Measurements from ENCODE around the gene NUDCD2.

The NUDCD2 gene, protein sequence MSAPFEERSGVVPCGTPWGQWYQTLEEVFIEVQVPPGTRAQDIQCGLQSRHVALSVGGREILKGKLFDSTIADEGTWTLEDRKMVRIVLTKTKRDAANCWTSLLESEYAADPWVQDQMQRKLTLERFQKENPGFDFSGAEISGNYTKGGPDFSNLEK

DNA sequence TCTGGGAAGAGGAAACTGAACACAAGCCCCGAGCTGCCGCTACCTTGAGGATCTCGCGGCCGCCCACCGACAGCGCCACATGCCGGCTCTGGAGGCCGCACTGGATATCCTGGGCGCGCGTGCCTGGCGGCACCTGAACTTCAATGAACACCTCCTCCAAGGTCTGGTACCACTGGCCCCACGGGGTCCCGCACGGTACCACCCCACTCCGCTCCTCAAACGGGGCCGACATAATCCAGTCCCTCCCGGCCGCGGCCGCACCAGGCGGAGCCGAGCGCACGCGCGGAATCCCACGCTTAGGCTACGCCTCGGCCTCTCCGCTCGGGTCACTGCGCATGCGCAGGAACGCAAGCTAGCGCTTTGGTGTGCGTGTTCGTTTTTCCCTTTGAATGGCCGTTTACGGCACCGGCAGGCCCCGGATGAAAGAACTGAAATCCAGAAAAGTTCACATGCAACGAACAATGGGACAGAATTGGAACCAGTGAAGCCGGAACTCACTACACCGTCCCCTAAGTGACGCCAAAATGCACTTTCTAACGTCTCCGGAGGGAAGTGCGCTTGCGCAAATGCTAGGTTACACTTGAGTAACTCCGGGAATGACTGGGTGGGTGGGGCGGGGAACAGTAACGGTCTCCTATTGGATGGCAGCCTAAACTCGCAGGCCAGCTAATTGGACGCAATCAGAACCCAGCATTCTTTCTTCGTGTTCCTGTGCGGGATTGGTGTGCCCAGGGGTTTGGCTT, at the start of gene NUDCD2:
TSS of gene NUDCD2 (minus strand) at position 284 of the 743 bp plus-strand sequence. CDS start at position 232, 52 bp downstream.
- DNase-seq (ENCODE audit: low spot score) = peak; percentile 94

GRCh38 chr5:163509291-163509951, 49.5 kb upstream of the NUDCD2 start:
- DNase-seq (ENCODE audit: low spot score) = no peak

- DNase-seq (ENCODE audit: low spot score) = no peak
Observed at GRCh38 chr5:163508753-163509152, 48.9 kb upstream of the NUDCD2 start.

DNA sequence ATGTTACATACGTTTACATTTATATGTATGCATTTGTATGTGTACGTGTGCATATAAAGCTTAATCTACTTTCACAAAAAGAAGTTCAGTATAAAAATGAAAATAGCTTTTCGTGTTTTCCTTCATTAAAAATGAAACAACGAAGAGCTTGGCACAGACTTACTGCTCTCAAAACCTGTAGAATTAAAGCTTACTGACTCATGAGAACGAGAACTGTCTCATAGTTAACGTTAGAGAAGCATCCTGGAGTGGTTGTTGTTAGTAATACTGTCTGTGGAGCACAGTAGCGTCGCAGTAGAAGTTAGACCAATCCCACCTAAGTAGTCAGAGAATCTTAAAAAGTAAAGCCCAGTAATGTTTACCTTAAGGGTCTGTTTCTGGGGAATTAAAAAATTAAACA, 46.8 kb upstream of the NUDCD2 start:
- DNase-seq (ENCODE audit: low spot score) = no peak

DNA sequence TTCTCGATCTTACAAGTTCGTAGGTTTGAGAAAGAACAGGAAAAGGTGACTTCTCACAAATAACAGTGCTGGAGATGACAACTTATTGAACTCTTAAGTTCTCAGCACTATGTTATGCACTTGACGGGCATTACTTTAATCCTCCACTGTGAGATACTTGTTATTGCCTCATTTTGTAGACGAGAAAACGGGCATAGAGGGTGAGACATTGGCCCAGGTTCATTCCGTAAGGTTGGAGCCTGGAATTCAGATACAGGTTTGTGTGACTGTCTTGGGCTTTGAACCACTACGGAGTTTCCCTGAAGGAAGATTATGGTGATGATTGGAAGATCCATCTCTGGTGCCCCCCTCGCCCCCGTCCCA, 46.2 kb upstream of the NUDCD2 start:
- DNase-seq (ENCODE audit: low spot score) = peak; percentile 19

DNA sequence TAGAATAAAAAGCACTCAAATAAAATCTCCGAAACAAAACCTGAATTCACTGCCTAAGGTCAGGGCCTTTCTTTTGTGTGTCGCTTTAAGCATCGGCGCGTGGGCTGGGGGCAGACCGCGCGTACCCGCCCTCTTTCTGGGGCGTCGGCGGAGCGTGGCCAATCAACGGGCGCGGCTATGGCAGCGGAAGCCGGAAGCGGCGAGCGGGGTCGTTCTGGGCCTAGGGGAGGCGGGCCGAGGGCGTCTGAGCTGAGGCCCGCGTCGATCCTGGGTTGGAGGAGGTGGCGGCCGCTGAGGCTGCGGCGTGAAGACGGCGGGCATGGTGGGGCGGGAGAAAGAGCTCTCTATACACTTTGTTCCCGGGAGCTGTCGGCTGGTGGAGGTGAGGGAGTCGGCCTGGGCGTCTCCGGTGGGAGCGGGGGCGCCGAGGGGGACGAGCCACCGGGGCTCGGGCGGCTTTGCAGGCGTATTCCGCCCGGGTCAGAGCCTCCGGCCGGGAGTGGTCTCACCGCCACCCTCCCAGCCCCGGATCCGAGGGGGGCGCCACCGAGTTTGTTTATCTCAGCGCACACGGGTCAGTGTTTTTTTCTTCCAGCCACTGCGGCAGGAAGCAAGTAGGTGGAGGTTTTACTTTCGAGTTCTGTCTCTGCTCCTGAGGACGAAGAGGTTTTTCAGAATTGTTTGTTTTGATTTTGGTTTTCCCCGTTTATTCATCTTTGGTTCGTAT, 45.6 kb upstream of the NUDCD2 start, which contains the start of gene MAT2B:
TSS of gene MAT2B (plus strand) at position 252 of the 727 bp plus-strand sequence. CDS start at position 320, 68 bp downstream.
- peak; percentile 96 for DNase-seq (ENCODE audit: low spot score)

- no peak for DNase-seq (ENCODE audit: low spot score)
Observed at GRCh38 chr5:163505049-163505367, 45.1 kb upstream of the NUDCD2 start.

DNA sequence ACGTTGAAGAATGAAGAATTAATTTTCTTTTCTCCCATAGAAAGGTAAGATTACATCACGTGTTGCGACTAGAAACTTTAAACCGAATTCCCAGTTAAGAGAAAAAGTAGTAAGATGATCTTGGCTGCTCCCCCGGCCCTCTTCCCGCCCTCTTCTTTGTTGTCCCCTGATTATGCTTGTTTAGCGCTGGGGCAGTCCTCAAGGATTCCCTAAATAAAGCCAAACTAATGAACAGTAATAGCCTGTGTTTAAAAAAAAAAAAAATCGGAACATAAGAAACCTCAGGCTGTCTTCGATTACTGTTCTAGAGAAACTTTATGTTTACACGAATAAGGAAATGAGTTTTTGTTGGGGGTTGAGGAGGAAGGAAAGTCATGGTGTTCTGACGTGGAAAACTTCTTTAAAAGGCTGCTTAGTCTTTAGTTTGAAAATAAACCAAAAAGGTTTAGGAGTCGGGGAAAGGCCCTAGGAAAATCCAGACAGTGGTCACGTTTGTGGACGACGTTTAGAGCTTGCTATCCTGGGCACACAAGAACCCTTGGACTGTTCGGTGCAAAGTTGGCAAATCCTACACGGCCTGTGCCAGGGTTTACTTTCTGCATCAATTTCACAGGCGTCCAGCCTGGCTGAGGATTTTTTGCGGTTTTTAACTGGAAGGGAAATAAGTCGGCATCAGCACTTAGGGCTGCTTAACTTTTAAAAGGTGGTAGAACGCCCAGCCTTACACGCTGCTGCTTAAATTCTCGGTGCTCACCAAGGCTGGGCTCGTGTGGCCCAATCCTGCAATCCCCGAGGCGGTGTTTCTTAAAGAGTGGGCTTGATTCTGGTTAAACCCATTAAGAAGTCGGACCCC, 44.4 kb upstream of the NUDCD2 start:
- DNase-seq (ENCODE audit: low spot score) = peak; percentile 18

- DNase-seq (ENCODE audit: low spot score) = peak; percentile 14
Observed at GRCh38 chr5:163503106-163504078, 43.5 kb upstream of the NUDCD2 start.

- no peak for DNase-seq (ENCODE audit: low spot score)
Observed at GRCh38 chr5:163502521-163502920, 42.6 kb upstream of the NUDCD2 start.

DNA sequence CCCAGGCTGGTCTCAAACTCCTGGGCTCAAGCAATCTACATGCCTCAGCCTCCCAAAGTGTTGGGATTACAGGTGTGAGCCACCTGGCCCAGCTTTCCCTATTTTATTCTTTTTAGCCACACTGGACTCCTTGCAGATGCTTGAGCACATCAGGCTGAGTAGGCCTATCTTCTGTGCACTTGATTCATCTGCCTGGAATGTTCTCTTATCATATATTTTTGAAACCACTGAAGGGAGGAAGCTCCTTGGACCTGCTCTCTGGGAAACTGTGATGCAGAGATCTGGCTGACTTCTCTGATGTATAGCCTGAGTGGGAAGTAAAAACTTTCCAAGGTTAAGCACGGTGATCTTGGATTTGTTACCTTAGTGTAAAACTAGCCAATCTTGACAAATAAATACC, 39.0 kb upstream of the NUDCD2 start:
- DNase-seq (ENCODE audit: low spot score) = no peak

DNA sequence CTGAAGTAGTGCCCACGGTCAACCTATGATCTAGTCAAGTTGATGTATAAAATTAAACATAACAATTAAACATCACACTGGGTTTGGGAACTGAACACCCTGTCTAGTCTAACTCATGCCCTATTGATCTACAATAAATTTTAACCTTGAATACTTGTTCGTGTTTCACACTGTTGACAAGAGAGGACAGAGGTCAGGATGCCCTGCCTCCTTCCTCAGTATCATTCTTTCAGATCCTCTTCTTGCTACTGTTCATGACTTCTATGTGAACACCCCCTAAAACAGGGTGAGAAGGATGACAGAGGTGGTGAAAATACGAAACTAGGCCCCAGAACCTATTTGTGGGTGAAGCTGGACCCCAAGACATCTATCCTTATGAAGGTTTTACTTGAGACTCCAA, 37.4 kb upstream of the NUDCD2 start:
- DNase-seq (ENCODE audit: low spot score) = no peak

GRCh38 chr5:163496286-163496685, 36.4 kb upstream of the NUDCD2 start:
- no peak for DNase-seq (ENCODE audit: low spot score)

GRCh38 chr5:163489745-163490075, 29.8 kb upstream of the NUDCD2 start:
- no peak for DNase-seq (ENCODE audit: low spot score)

- DNase-seq (ENCODE audit: low spot score) = no peak
Observed at GRCh38 chr5:163489055-163489744, 29.3 kb upstream of the NUDCD2 start.

- DNase-seq (ENCODE audit: low spot score) = no peak
Observed at GRCh38 chr5:163478982-163479271, 19.0 kb upstream of the NUDCD2 start.

DNA sequence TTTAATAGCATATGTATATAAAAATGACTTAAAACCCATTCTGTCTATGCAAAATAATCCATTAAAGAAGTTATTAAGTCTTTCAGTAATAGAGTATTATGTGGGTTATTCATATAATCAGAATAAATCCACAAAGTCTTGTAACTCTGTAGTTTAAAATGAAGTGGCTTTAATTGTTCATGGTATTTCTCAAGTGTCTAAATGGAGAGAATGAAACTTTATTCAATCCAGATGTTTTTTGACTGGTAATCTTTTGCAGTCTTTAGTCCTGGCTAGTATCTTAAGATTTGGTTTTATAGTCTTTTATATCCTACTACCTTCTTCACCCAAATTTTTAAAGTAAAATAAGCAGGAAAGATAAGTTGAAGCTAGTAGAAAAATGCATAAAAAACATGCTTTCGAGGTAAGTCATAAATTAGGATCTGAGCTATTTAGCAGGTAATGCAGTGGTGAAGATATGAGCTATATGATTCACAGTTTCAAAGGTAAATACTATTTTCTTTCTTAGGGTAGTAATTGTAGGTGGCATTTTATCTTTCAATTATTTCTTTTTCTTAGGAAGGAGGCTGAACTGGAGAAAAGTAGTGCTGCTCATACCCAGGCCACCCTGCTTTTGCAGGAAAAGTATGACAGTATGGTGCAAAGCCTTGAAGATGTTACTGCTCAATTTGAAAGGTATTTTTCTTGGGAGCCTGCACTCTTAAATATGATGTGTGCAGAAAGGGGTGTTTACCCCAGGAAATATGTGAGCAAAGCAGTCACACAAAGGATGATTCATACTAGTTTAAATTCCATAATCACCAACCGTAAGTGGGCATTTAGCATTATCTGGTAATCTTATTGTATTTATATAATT, 18.5 kb upstream of the NUDCD2 start:
- DNase-seq (ENCODE audit: low spot score) = no peak

DNA sequence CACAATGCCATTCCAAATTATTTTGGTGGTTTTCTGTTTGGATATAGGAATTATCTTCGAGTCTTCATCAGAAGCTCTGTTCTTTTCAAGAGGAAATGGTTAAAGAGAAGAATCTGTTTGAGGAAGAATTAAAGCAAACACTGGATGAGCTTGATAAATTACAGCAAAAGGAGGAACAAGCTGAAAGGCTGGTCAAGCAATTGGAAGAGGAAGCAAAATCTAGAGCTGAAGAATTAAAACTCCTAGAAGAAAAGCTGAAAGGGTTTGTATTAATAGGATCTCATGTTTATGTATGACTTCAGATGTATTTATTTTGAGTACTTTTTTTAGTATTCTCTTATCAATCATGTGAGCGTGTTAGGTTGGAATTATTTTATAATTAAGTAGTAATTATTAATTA, 15.5 kb upstream of the NUDCD2 start:
- DNase-seq (ENCODE audit: low spot score) = no peak

- peak; percentile 24 for DNase-seq (ENCODE audit: low spot score)
Observed at GRCh38 chr5:163473635-163474243, 13.8 kb upstream of the NUDCD2 start.

Measured in germinal center (tissue), 1 donor.